Kidney (tissue), 14 donors: ENCODE measurements around the gene SORBS1. TPM values are rescaled to one million over a fixed set of nuclear protein-coding genes. Genes with fewer than 3 reads are reported as not detected.
"Not testable (repeated sequence)": the region's sequence is repeated elsewhere in the genome, so short reads cannot be mapped to it uniquely, and the experiment has no call there.

ENCODE experiments used
- DNase-seq, 5 donors: peaks; one replicate each; pipeline ENCODE4 v3.0.0-alpha.2; 2013 to 2020
- FAIRE-seq: peaks from 2 replicates; lab custom pipeline; 2012; peaks lifted over from hg19 to GRCh38; lab: Jason Lieb, UNC
- H3K27ac ChIP-seq, 2 donors: one replicate each; pipeline ENCODE4 v1.7.0; 2013; ENCODE audit warnings: low read depth in 2 of 2, low read length in 2 of 2, inconsistent platforms in 1 of 2
- H3K27me3 ChIP-seq: one replicate; pipeline ENCODE4 v1.7.1; 2013; ENCODE audit warnings: low read length, inconsistent platforms; ENCODE audit not compliant: control insufficient read depth, insufficient read depth
- H3K36me3 ChIP-seq, 3 donors: one replicate each; pipeline versions ENCODE4 v1.7.0 to v1.7.1; 2013; ENCODE audit warnings: low read length in 3 of 3, control low read depth in 1 of 3, inconsistent platforms in 1 of 3; ENCODE audit not compliant: insufficient read depth in 3 of 3, control insufficient read depth in 2 of 3
- H3K4me1 ChIP-seq, 3 donors: one replicate each; pipeline versions ENCODE4 v1.7.0 to v1.7.1; 2013; ENCODE audit warnings: low read length in 3 of 3, inconsistent platforms in 1 of 3, low read depth in 1 of 3; ENCODE audit not compliant: control insufficient read depth in 2 of 3, insufficient read depth in 2 of 3
- H3K4me3 ChIP-seq, 3 donors: one replicate each; pipeline versions ENCODE4 v1.7.0 to v1.8.1; 2013; ENCODE audit warnings: low read length in 3 of 3, control low read depth in 1 of 3, inconsistent platforms in 1 of 3
- H3K9ac ChIP-seq, 3 donors: one replicate each; pipeline versions ENCODE4 v1.7.0 to v1.7.1; 2013; ENCODE audit warnings: low read length in 3 of 3, control low read depth in 1 of 3, inconsistent platforms in 1 of 3
- H3K9me3 ChIP-seq, 3 donors: one replicate each; pipeline versions ENCODE4 v1.7.0 to v1.7.1; 2013; ENCODE audit warnings: low read length in 3 of 3, control low read depth in 1 of 3, inconsistent platforms in 1 of 3; ENCODE audit not compliant: control insufficient read depth in 2 of 3, insufficient read depth in 1 of 3
- CTCF ChIP-seq: IDR thresholded peaks from 3 replicates; pipeline ENCODE4 v1.5.1; 2012; ENCODE audit warnings: mild to moderate bottlenecking, moderate library complexity, borderline replicate concordance; ENCODE audit not compliant: insufficient read depth; ENCODE audit errors: extremely low read depth
- intact Hi-C: fragments of 100-400 bp; cut with DNase I; formaldehyde crosslinking; loops from one replicate; pipeline ENCODE4 v1.11.1; 2022
- polyA plus RNA-seq: library from polyadenylated mRNA; stranded (reverse); fragments of 350-450 nt; fragmentation: Illumina TruSeq; extraction: RNeasy Lipid Tissue Mini Kit (QIAGEN cat#74804); gene quantifications from one replicate; pipeline ENCODE4 v1.2.3, GENCODE V29; 2014; ENCODE audit warnings: low read depth, low replicate concordance; ENCODE audit not compliant: insufficient read depth
- total RNA-seq: library from RNA; stranded (reverse); fragmentation: NEBNext Ultra II Directional; extraction: Animal tissue kit (Norgen Biotek cat#: 25700); gene quantifications from one replicate; pipeline ENCODE4 v1.2.1, GENCODE V29; 2021
- donor health status: control.
- donor health status: control.
- donor health status: control.
- donor health status: control.
- donor health status: control.
- donor health status: DM: yes; HTN: yes; CAD: no.
- donor health status: Normal renal cell carcinoma (clear cell type).

The SORBS1 gene
- total and polyA plus RNA-seq, 2 donors from 2014 or later = 12.2 to 91.7 TPM

- intact Hi-C loops = no loop called here
- DNase-seq = no peak
- no peak overlapping the region for H3K27ac ChIP-seq
- FAIRE-seq = no peak
- H3K4me1 ChIP-seq = no peaks in the 10 kb centered on the region
- no peaks in the 10 kb centered on the region for H3K9me3 ChIP-seq
- no peak overlapping the region for H3K9ac ChIP-seq
- no peak for TF ChIP-seq CTCF
- H3K36me3 ChIP-seq = peaks cover 2 to 28% (median 2%) of the 10 kb centered on the region in 3 donors
- no peak overlapping the region for H3K4me3 ChIP-seq
- H3K27me3 ChIP-seq = no peaks in the 10 kb centered on the region
Measured at GRCh38 chr10:95353123-95353522, 208.0 kb downstream of the SORBS1 start.

GRCh38 chr10:95352684-95353083, 208.5 kb downstream of the SORBS1 start:
- no peak for TF ChIP-seq CTCF
- no peak for DNase-seq
- FAIRE-seq = no peak
- intact Hi-C loops = no loop called here
- H3K4me1 ChIP-seq = no peaks in the 10 kb centered on the region
- no peak overlapping the region for H3K9ac ChIP-seq
- no peak overlapping the region for H3K4me3 ChIP-seq
- H3K27me3 ChIP-seq = no peaks in the 10 kb centered on the region
- no peaks in the 10 kb centered on the region for H3K9me3 ChIP-seq
- peaks cover 2 to 24% (median 2%) of the 10 kb centered on the region in 3 donors for H3K36me3 ChIP-seq
- H3K27ac ChIP-seq = no peak overlapping the region

DNA sequence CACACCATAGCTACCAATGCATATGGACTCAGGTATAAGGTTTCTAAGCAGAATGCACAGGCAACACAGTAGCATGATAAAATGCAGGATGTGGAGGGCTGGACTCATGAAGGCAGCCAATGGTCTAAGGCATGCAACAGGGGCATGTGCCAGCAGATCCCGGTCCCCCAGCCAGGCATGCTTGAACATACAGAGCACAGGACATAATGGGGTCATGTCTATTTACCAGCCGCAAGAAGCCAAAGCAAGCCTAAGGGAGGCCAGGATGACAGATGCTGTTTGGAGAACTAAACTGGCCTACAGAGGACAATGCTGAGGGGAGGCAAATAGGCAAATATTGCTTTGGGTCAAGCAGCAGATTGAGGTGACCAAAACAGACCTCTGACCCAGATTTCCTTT, 210.3 kb downstream of the SORBS1 start:
- intact Hi-C loops = no loop called here
- H3K9ac ChIP-seq = no peak overlapping the region
- H3K27me3 ChIP-seq = no peaks in the 10 kb centered on the region
- H3K36me3 ChIP-seq = peaks cover 2 to 15% (median 2%) of the 10 kb centered on the region in 3 donors
- H3K4me1 ChIP-seq = no peaks in the 10 kb centered on the region
- DNase-seq (peak in 1 of 5 donors; percentile 75), FAIRE-seq (no peak)
- H3K4me3 ChIP-seq = no peak overlapping the region
- no peak for TF ChIP-seq CTCF
- H3K9me3 ChIP-seq = no peaks in the 10 kb centered on the region
- H3K27ac ChIP-seq = no peak overlapping the region

- H3K36me3 ChIP-seq = peaks cover 2 to 10% (median 2%) of the 10 kb centered on the region in 3 donors
- DNase-seq (no peak), FAIRE-seq (no peak)
- no peaks in the 10 kb centered on the region for H3K9me3 ChIP-seq
- H3K27ac ChIP-seq = no peak overlapping the region
- H3K4me1 ChIP-seq = no peaks in the 10 kb centered on the region
- no peaks in the 10 kb centered on the region for H3K27me3 ChIP-seq
- H3K9ac ChIP-seq = no peak overlapping the region
- TF ChIP-seq CTCF = no peak
- H3K4me3 ChIP-seq = no peak overlapping the region
- intact Hi-C loops = no loop called here
Measured at GRCh38 chr10:95350219-95350829, 210.8 kb downstream of the SORBS1 start.

GRCh38 chr10:95347402-95347766, 213.8 kb downstream of the SORBS1 start:
- DNase-seq, H3K4me1 ChIP-seq, H3K9me3 ChIP-seq, FAIRE-seq, H3K27ac ChIP-seq, H3K27me3 ChIP-seq, H3K9ac ChIP-seq, H3K36me3 ChIP-seq, intact Hi-C loops, H3K4me3 ChIP-seq: not testable (repeated sequence)
